GM19035 (cell line): Measurements from ENCODE around the gene NHERF1.

Experiments used
- ATAC-seq: cut with Tn5 transposase; IDR thresholded peaks from one replicate; pipeline ENCODE4 v1.9.1; 2021; ENCODE audit not compliant: unreplicated experiment

The NHERF1 gene

GRCh38 chr17:74748529-74749278 lies at the start of gene NHERF1:
Gene NHERF1 (plus strand): TSS chr17:74748628. CDS start chr17:74748847, 219 bp downstream.
- peak; percentile 87 for ATAC-seq

DNA sequence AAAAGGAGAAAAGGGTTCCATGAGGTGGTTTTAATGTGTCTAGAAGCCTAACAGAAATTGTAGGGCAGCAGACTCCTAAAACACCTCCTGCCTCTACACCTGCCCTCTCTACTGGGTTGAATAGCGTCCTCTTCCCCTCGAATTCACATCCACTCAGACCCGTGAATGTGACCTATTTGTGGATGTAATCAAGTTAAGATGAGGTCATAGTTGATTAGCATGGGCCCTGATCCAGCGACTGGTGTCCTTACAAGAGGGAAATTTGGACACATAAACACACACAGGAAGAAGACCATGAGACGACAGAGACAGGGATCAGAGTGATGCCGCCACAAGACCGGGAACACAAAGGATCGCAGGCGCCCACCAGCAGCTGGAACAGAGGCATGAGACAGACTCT lies 49.2 kb upstream of the NHERF1 start:
- ATAC-seq: no peak

DNA sequence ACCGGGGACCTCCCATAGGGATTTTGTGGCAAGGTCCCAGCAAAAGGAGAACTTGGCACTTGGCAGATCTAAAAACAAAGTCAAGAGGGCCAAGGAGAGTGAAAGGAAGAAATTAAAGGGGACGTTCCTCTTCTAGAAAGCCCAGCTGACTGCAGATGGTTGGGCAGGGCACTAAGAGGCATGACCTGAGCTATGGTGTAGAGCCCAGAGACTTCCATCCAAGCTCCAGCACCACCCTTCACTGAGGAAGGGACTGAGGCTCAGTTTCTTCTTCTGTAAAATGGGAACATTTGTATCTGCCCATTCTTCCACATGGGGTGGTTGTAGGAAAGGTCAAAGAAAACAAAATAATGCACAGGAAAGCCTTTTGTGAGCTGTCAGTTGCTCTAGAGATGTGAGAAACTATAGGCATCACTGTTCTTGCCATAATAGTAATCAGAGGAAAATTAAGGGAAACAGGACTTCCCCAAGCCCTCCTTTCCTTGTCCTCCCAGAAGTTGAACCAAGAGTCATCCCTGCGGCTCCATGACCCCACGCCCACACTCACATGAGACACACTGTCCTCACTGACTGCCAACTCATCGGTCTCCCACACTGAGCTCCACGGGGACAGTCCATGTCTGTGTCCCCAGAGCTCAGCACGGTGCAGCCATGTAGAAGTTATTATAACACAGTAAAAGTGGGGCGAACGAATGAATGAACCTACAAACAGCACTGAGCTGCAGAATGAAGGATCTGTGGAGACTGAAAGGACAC lies 46.1 kb upstream of the NHERF1 start:
- ATAC-seq: no peak

DNA sequence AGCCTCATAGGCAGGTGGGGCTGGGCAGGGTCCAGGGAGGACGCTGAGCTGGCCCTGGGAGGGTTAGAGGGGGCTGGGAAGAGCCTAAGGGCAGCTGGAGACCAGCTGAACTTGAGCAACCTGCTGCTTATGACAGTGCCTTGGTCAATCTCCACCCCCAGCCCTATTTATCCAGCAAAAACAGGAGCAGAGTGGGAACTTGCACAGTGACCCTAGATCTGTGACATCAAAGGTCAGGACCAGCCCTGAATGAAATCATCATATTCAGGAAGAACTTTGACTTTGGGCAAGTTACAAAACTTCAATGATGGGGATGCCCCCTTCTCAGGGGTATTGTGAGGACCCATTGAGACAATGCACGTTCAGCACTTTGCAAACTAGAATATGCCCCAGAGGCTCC lies 45.1 kb upstream of the NHERF1 start:
- no peak for ATAC-seq

DNA sequence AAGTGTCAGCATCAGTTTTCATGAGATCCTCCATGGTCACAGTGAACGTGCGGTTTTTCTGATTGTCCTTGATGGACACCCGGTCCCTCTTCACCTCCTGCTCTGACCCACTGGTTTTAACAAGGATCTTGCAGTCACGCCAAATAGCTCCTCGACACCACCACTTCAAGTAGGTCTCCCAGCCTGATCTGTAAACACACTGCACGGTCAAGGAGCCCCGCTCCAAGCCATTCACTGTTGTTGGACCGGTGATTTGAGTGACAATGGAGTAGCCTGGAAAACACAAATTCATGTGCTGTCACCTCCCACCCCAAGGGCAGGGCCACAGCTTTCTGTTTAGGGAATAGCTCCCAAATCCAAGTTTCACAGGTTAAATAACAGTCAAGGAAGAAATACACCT lies 43.9 kb upstream of the NHERF1 start:
- ATAC-seq: no peak

DNA sequence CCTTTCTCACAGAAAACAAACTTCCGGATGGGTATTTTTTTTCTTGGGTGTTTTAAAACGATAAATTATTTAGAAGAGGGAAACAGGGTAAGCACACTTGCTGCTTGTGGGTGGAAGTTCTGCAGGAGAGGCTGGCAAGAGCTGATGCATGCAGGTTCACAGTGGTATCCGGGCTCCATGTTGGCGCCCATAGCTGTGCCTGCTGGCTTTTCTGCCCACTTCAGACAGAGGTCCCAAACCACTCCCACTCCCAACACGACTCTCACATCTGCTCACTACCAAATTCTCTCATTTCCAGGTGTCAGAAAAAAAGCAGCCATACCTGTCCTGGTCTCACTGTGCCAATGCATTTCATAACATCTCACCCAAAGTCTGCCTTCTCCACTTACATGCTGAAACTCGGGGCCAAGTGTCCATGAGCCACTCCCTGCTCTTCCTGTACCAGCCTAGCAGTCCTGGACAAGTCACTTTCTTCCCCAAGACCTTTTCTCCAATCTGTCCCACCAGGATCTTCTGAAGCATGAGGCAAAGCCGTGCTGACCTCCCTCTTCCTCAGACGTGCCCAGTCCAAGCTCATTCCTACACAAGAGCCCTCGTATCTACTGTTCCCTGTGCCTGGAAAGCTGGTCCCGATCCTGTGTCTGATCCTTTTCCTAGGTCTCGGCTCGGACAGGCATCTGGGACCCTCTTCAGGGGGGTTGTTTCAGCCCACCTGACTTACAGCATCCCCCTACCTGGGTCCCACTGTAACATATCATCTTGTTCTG lies 37.2 kb upstream of the NHERF1 start:
- ATAC-seq: no peak

- no peak for ATAC-seq
Observed at GRCh38 chr17:74712301-74712700, 36.1 kb upstream of the NHERF1 start.

GRCh38 chr17:74712756-74713155 lies 35.7 kb upstream of the NHERF1 start, which contains the start of gene CD300LF:
Gene CD300LF (minus strand): TSS chr17:74712923. CDS start chr17:74712866, 57 bp downstream.
- ATAC-seq: no peak

- no peak for ATAC-seq
Observed at GRCh38 chr17:74713171-74713755, 35.2 kb upstream of the NHERF1 start.

GRCh38 chr17:74715144-74715543 lies 33.3 kb upstream of the NHERF1 start:
- no peak for ATAC-seq

DNA sequence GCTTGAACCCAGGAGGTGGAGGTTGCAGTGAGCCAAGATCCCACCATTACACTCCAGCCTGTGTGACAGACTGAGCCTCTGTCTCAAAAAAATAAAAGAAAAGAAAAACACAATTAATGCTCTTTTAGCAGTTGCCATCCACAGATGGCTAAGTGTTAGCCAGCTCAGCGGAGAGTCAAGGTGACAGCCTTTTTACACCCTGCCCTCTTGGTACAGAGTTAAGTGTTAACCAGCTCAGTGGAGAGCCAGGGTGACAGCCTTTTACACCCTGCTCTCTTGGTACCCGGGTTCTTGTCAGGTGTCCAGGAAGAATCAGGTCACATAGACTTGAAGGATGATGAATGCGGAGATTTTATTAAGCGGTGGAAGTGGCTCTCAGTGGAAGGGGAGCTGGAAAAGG lies 27.9 kb upstream of the NHERF1 start:
- no peak for ATAC-seq

DNA sequence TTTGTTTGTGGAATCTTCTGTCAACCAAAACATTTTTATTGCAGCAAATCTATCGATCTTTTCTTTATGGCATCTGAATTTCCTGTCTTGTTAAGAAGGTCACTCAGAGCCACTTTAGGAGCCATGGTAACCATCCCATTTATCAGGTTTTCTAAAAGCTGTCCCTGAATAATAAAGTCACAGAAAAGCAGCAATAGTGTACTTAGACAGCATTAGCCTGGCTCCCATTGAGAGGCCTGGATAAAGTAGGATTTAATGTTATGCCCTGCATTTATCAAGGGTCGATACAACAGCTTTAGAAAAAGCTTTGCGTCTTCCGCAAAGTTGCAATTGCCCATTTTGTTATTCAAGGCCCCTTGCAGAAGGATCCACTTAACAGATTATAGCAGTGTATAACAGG lies 25.6 kb upstream of the NHERF1 start:
- no peak for ATAC-seq

DNA sequence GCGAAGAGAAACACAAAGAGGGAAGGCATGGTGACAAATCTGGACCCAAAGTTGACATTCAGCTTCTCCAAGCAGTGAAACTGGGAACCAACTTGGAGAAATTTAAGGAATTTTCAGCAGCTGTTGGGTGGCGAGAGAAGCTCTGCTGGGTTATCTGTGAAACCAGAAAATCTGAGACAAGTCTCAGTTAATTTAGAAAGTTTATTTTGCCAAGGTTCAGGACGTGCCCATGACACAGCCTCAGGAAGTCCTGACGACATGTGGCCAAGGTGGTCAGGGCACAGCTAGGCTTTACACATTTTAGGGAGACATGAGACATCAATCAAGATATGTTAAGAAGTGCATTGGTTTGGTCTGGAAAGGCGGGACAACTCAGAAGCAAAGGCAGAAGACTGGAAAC lies 24.5 kb upstream of the NHERF1 start:
- ATAC-seq: no peak

- no peak for ATAC-seq
Observed at GRCh38 chr17:74725111-74725510, 23.3 kb upstream of the NHERF1 start.

GRCh38 chr17:74728033-74728701 lies 20.3 kb upstream of the NHERF1 start:
- ATAC-seq: no peak

- no peak for ATAC-seq
Observed at GRCh38 chr17:74728702-74729075, 19.7 kb upstream of the NHERF1 start.

DNA sequence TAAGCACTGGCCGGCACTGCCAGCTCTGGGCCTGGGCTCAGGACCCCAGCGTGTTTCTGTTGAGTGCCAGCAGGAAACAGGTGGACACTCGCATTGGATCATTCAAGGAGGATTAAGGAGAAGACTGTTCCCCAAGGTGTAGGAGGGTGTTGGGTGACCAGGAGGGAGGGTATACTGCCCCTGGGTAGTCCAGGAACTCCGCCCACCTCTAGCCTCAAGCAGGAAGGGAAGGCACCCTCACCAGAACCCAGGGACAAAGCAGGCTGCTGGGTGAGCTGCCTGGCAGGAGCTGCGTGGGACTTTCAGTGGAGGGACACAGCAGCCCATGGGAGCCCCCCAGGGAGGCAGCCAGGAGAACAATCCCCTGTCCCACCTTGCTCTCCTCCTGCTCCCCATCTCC lies 19.1 kb upstream of the NHERF1 start:
- no peak for ATAC-seq

GRCh38 chr17:74729866-74730265 lies 18.6 kb upstream of the NHERF1 start:
- no peak for ATAC-seq

DNA sequence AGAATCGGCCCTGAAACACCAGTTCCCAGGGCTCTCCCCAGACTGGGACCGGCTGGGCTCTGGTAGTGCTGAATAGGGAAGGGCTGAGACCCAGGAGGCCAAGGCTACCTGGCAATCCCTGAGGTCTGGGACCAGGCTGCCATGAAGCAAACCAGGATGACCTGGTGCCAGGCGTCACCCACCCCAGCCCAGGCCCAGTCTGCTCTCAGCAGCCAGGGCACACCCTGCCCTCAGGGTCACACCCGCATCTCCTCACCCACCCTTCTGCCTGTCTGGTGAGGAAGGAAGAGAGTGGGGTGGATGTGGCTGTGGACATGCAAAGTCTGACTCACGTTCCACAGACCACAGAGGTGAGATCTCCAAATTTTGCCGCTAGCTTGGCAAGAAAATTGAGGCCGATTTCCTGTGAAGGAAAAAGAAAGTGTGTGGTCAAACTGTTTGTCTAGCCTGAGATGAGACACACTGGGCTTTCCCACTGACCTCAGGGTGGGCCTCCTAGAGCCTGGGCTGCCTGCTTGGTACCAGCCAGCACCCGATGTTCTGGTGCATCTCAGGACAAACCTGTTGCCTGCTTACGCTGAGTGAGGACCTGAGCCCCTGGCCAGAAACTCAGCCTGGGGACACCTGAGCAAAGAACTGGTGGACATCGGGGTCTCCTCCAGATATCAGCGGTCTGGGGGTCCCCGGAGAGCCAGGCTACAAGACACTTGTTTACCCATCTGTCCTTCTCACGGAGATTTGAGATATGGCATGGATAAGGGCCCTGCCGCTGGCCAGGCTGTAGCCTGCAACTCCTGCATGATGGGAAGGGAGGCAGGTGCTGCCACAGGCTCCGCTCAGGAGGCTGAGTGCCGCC lies 17.7 kb upstream of the NHERF1 start:
- no peak for ATAC-seq

DNA sequence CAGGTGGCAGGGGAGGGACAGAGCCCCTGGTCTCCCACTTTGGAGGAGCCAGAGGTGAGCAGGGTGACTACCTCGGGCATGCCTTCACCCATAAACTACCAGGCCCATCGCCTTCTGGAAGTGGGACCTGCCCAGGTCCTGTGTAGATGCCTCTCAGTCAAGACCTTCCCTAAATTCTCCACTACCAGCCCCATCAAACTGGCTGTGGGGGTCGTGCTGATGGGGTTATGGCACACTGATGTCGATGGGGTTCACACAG lies 17.2 kb upstream of the NHERF1 start:
- no peak for ATAC-seq
